ENCODE measurements around the gene ASB12.

The ASB12 gene

GRCh38 chrX:64188901-64189300 lies 41.5 kb downstream of the ASB12 start:
- in situ Hi-C loops (cut with HindIII; ENCODE audit: low sequenced_read_pairs), result no loop called here
- TF ChIP-seq, protein P1, sequence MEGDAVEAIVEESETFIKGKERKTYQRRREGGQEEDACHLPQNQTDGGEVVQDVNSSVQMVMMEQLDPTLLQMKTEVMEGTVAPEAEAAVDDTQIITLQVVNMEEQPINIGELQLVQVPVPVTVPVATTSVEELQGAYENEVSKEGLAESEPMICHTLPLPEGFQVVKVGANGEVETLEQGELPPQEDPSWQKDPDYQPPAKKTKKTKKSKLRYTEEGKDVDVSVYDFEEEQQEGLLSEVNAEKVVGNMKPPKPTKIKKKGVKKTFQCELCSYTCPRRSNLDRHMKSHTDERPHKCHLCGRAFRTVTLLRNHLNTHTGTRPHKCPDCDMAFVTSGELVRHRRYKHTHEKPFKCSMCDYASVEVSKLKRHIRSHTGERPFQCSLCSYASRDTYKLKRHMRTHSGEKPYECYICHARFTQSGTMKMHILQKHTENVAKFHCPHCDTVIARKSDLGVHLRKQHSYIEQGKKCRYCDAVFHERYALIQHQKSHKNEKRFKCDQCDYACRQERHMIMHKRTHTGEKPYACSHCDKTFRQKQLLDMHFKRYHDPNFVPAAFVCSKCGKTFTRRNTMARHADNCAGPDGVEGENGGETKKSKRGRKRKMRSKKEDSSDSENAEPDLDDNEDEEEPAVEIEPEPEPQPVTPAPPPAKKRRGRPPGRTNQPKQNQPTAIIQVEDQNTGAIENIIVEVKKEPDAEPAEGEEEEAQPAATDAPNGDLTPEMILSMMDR (IDR thresholded peaks at IDR 0.05; ENCODE audit: low read depth, low read length), result no peak
- no peak overlapping the region for H3K4me3 ChIP-seq (ENCODE audit: low read depth, low read length)
- DNase-seq (ENCODE audit: low read depth, low spot score), result no peak

DNA sequence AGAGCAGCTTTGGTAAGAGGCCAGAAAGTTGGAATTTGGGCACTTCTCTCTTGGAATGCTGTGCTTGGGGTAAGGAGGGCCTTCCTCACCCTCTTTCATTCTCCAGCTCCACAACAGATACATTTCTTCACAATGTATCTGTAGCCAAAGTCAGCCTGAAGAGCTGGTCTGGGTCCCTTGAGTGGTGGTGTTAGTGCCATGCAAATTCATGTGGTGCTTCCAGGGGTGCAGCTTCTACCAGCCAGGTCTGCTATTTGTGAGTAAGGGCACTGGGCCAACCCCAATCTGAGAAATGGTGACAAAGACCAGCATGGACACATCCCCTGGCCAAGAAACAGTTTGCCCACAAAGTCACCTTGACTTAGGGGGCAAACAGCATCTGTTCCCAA lies 42.7 kb downstream of the ASB12 start:
- no peak overlapping the region for H3K4me3 ChIP-seq (ENCODE audit: low read depth, low read length)
- in situ Hi-C loops (cut with HindIII; ENCODE audit: low sequenced_read_pairs), result no loop called here
- DNase-seq (ENCODE audit: low read depth, low spot score), result no peak
- TF ChIP-seq, protein P1 (IDR thresholded peaks at IDR 0.05; ENCODE audit: low read depth, low read length), result no peak

GRCh38 chrX:64186974-64187761 lies 43.2 kb downstream of the ASB12 start:
- no peak overlapping the region for H3K4me3 ChIP-seq (ENCODE audit: low read depth, low read length)
- in situ Hi-C loops (cut with HindIII; ENCODE audit: low sequenced_read_pairs), result no loop called here
- TF ChIP-seq, protein P1 (IDR thresholded peaks at IDR 0.05; ENCODE audit: low read depth, low read length), result no peak
- DNase-seq (ENCODE audit: low read depth, low spot score), result no peak

DNA sequence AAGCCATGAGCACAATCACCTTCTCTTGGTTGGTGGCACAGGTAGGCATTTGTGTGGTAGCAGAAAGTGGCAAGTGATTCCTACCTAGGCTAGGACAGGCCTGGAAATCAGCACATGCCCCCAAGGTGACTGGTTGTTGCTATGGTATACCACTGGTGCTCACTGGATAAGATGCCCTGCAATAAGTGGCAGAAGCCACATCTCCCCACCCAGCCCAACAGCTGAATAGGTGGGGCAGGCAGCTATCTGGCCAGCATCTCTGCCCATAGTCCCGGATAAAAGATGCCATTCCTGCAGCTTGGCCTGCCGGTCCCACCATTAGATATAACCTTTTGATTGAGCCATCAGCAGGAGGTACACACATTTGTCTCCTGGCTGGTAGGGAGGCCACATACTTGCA lies 46.0 kb downstream of the ASB12 start:
- in situ Hi-C loops (cut with HindIII; ENCODE audit: low sequenced_read_pairs), result no loop called here
- TF ChIP-seq, protein P1 (IDR thresholded peaks at IDR 0.05; ENCODE audit: low read depth, low read length), result no peak
- DNase-seq (ENCODE audit: low read depth, low spot score), result no peak

GRCh38 chrX:64182208-64182607 lies 48.2 kb downstream of the ASB12 start:
- no peak overlapping the region for H3K4me3 ChIP-seq (ENCODE audit: low read depth, low read length)
- TF ChIP-seq, protein P1 (IDR thresholded peaks at IDR 0.05; ENCODE audit: low read depth, low read length), result no peak
- no peak for DNase-seq (ENCODE audit: low read depth, low spot score)
- in situ Hi-C loops (cut with HindIII; ENCODE audit: low sequenced_read_pairs), result no loop called here

More for the DNA sequence above, 46.0 kb downstream of the ASB12 start:
- H3K4me3 ChIP-seq (ENCODE audit: low read depth, low read length), result no peak overlapping the region

- no peak for DNase-seq (ENCODE audit: low read depth, low spot score)
- TF ChIP-seq, protein P1 (IDR thresholded peaks at IDR 0.05; ENCODE audit: low read depth, low read length), result no peak
- no peak overlapping the region for H3K4me3 ChIP-seq (ENCODE audit: low read depth, low read length)
- in situ Hi-C loops (cut with HindIII; ENCODE audit: low sequenced_read_pairs), result no loop called here
Observed at GRCh38 chrX:64176876-64177275, 53.5 kb downstream of the ASB12 start.

Measured in astrocyte of the spinal cord (primary cell).